GM21786 (cell line): ENCODE results near the gene NPY5R.

Experiments used
- ATAC-seq: cut with Tn5 transposase; IDR thresholded peaks from one replicate; pipeline ENCODE4 v1.9.1; 2021; ENCODE audit not compliant: unreplicated experiment

The NPY5R gene

GRCh38 chr4:163384926-163385325 lies 41.2 kb downstream of the NPY5R start:
- ATAC-seq: no peak

GRCh38 chr4:163385466-163385865 lies 41.8 kb downstream of the NPY5R start:
- no peak for ATAC-seq

DNA sequence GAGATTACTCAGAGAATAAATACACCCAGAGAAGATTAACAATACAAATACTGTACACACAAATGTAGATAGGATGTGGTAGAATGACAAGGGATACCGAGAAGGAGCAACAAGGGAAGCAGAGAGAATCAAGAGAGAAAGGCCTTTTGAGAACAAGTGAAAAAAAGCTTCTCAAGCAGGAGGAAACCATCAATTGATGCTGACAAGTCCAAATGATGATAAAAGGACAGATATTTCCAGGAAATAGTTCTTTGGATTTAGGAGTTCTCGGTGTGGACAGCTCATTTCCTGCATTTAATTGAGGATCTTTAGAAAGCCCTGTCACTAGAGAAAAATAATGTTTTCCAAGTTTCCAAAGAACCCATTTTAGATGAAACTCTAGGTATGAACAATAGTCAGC lies 48.1 kb downstream of the NPY5R start:
- no peak for ATAC-seq

- ATAC-seq: no peak
These were observed 48.6 kb downstream of the NPY5R start for GRCh38 chr4:163392328-163392727.

GRCh38 chr4:163393471-163393870 lies 49.8 kb downstream of the NPY5R start:
- ATAC-seq: no peak

- no peak for ATAC-seq
These were observed 51.4 kb downstream of the NPY5R start for GRCh38 chr4:163395055-163395454.

GRCh38 chr4:163395758-163396157 lies 52.1 kb downstream of the NPY5R start:
- ATAC-seq: no peak

DNA sequence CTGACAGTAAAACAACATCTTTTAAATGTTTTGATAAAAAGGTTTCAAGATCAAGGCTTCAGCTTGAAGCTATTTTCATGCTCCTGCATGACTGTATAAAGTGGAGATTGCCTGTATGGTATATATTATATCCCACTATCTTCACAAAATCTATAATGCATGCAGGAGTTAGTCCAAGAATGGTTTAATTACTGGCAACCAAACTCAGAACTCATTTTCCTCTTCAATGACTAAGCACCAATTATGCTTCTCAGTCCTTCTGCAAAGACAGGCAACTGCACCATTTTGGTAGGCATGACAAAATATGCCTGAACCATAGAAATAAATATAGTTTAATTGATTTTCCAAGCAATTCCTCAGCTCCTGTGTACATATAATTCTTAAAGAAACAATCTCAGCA lies 54.5 kb downstream of the NPY5R start:
- no peak for ATAC-seq

GRCh38 chr4:163400911-163401310 lies 57.2 kb downstream of the NPY5R start:
- ATAC-seq: no peak
